ENCODE measurements around the gene CNP. TPM values are rescaled to one million over a fixed set of nuclear protein-coding genes. Genes with fewer than 3 reads are reported as not detected.

CNP gene
- total RNA-seq, 4 donors from 2014 or later: 24.7 to 76.7 (median 43.4) TPM

- H3K4me1 ChIP-seq: peaks cover 0 to 43% (median 6%) of the 10 kb centered on the region in 4 donors
- DNase-seq: no peak
- no peaks in the 10 kb centered on the region for H3K9me3 ChIP-seq
- no peaks in the 10 kb centered on the region for H3K36me3 ChIP-seq
- H3K27me3 ChIP-seq: no peaks in the 10 kb centered on the region
- peak overlapping the region; percentile 83 to 94 (median 86) for H3K4me3 ChIP-seq
- TF ChIP-seq POLR2A (IDR thresholded peaks at IDR 0.05): no peak
- TF ChIP-seq, protein P1, sequence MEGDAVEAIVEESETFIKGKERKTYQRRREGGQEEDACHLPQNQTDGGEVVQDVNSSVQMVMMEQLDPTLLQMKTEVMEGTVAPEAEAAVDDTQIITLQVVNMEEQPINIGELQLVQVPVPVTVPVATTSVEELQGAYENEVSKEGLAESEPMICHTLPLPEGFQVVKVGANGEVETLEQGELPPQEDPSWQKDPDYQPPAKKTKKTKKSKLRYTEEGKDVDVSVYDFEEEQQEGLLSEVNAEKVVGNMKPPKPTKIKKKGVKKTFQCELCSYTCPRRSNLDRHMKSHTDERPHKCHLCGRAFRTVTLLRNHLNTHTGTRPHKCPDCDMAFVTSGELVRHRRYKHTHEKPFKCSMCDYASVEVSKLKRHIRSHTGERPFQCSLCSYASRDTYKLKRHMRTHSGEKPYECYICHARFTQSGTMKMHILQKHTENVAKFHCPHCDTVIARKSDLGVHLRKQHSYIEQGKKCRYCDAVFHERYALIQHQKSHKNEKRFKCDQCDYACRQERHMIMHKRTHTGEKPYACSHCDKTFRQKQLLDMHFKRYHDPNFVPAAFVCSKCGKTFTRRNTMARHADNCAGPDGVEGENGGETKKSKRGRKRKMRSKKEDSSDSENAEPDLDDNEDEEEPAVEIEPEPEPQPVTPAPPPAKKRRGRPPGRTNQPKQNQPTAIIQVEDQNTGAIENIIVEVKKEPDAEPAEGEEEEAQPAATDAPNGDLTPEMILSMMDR (IDR thresholded peaks at IDR 0.05): no peak
- peak overlapping the region; percentile 48 to 92 (median 88) for H3K27ac ChIP-seq
Observed at GRCh38 chr17:41919165-41919817, 47.3 kb upstream of the CNP start.

- H3K36me3 ChIP-seq: no peaks in the 10 kb centered on the region
- peak overlapping the region in 2 of 4 donors; percentile 84 to 89 for H3K4me3 ChIP-seq
- peak overlapping the region in 2 of 4 donors; percentile 87 to 92 for H3K27ac ChIP-seq
- peaks cover 0 to 36% (median 6%) of the 10 kb centered on the region in 4 donors for H3K4me1 ChIP-seq
- H3K27me3 ChIP-seq: no peaks in the 10 kb centered on the region
- TF ChIP-seq, protein P1 (IDR thresholded peaks at IDR 0.05): no peak
- no peak for TF ChIP-seq POLR2A (IDR thresholded peaks at IDR 0.05)
- no peak for DNase-seq
- no peaks in the 10 kb centered on the region for H3K9me3 ChIP-seq
Observed at GRCh38 chr17:41919840-41920579, 46.6 kb upstream of the CNP start.

DNA sequence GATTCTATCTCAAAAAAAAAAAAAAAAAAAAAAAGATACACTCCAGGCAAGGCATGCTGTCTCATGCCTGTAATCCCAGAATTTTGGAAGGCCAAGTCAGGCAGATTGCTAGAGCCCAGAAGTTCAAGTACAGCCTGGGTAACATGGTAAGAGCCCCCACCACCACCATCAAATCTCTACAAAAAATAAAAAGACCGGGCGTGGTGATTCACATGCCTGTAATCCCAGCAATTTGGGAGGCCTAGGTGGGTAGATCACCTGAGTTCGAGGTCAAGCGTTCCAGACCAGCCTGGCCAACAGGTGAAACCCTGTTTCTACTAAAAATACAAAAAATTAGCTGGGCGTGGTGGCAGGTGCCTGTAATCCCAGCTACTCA is 46.0 kb upstream of the CNP start:
- no peak for TF ChIP-seq POLR2A (IDR thresholded peaks at IDR 0.05)
- TF ChIP-seq, protein P1 (IDR thresholded peaks at IDR 0.05): no peak
- Histone ChIP-seq H3K9me3 (no peaks in the 10 kb centered on the region), H3K4me1 (peaks cover 0 to 30% (median 6%) of the 10 kb centered on the region in 4 donors), H3K27ac (no peak overlapping the region), H3K36me3 (no peaks in the 10 kb centered on the region), H3K4me3 (no peak overlapping the region), H3K27me3 (no peaks in the 10 kb centered on the region)
- no peak for DNase-seq

GRCh38 chr17:41925991-41926590 is 40.5 kb upstream of the CNP start:
- Histone ChIP-seq H3K9me3 (no peaks in the 10 kb centered on the region), H3K4me1 (peaks cover 0 to 6% (median 0%) of the 10 kb centered on the region in 4 donors), H3K27me3 (no peaks in the 10 kb centered on the region), H3K4me3 (no peak overlapping the region), H3K27ac (no peak overlapping the region), H3K36me3 (no peaks in the 10 kb centered on the region)
- no peak for TF ChIP-seq POLR2A (IDR thresholded peaks at IDR 0.05)
- TF ChIP-seq, protein P1 (IDR thresholded peaks at IDR 0.05): no peak
- DNase-seq: no peak

GRCh38 chr17:41928693-41929251 is 37.8 kb upstream of the CNP start:
- H3K36me3 ChIP-seq: no peaks in the 10 kb centered on the region
- no peak for DNase-seq
- H3K4me1 ChIP-seq: peaks cover 0 to 6% (median 0%) of the 10 kb centered on the region in 4 donors
- no peak for TF ChIP-seq POLR2A (IDR thresholded peaks at IDR 0.05)
- TF ChIP-seq, protein P1 (IDR thresholded peaks at IDR 0.05): no peak
- H3K9me3 ChIP-seq: no peaks in the 10 kb centered on the region
- no peak overlapping the region for H3K27ac ChIP-seq
- H3K4me3 ChIP-seq: no peak overlapping the region
- no peaks in the 10 kb centered on the region for H3K27me3 ChIP-seq

Data from Peyer's patch (tissue), 4 donors.